Mucosa of descending colon (tissue), 3 donors: Measurements from ENCODE around the gene C1orf74. TPM values are rescaled to one million over a fixed set of nuclear protein-coding genes. Genes with fewer than 3 reads are reported as not detected.

Experiments used
- ATAC-seq: fragments of 200-7000 bp; cut with Tn5 transposase; one replicate; pipeline ENCODE4 v1.9.1; 2020; ENCODE audit warnings: mild to moderate bottlenecking, moderate library complexity
- DNase-seq, 3 donors: peaks; one replicate each; pipeline ENCODE4 v3.0.0-alpha.2; 2020
- H3K36me3 ChIP-seq: fragments of 200-600 bp; one replicate; pipeline ENCODE4 v1.8.0; 2021; ENCODE audit warnings: low read depth, mild to moderate bottlenecking
- H3K4me1 ChIP-seq: fragments of 200-600 bp; one replicate; pipeline ENCODE4 v1.8.0; 2021; ENCODE audit warnings: low read depth, mild to moderate bottlenecking
- H3K4me3 ChIP-seq: fragments of 200-600 bp; one replicate; pipeline ENCODE4 v1.8.0; 2021; ENCODE audit warnings: mild to moderate bottlenecking
- H3K9me3 ChIP-seq: fragments of 200-600 bp; one replicate; pipeline ENCODE4 v1.8.0; 2021; ENCODE audit warnings: mild to moderate bottlenecking
- intact Hi-C, 2 donors: fragments of 100-400 bp; cut with DNase I in 1 of 2; cut with micrococcal nuclease in 1 of 2; formaldehyde crosslinking; loops; one replicate each; pipeline versions ENCODE4 v1.11.0 to v1.11.1; 2022; cut with DNase I, micrococcal nuclease
- total RNA-seq, 3 donors: library from RNA; stranded (reverse); fragmentation: NEBNext Ultra II Directional in 2 of 3; extraction: Animal tissue kit (Norgen Biotek cat#: 25700) in 2 of 3; gene quantifications; one replicate each; pipeline versions ENCODE4 v1.2.1 to v1.2.4, GENCODE V29; 2021 to 2023
- TF ChIP-seq, protein P1 (sequence below): fragments of 200-600 bp; IDR thresholded peaks from one replicate; pipeline ENCODE4 v1.8.0; 2022; ENCODE audit warnings: antibody characterized with exemption, mild to moderate bottlenecking
- donor health status: DM: no; HTN: no; CAD: no; lungs with moderate emphysema.
- donor health status: DM: no; HTN: no; CAD: no.
- donor health status: DM: no; HTN: yes; CAD: no.

C1orf74 gene
- total RNA-seq, 3 donors from 2014 or later, result 1.9 to 3.4 (median 2.7) TPM

DNA sequence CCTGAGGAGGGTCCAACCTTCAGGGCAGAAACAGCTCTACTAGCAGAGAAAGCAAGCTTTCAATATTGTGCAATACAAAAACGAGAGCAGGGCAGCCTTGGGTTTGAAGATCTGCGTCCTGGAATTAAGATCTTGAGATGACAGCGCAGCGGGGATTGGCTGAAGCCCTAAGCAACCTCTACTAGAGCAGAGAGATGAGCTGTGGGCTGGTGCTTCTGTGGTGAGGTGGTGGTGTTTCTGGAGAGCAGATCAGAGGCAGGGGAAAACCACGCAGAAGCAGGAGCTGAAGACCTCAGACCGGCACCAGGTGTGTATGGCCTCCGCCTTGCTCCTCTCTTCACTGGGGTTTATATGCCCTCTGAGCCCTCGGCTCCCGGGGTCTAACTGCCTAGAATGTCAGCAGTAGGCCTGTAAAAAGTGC, 16.0 kb downstream of the C1orf74 start:
- no peak overlapping the region for H3K4me3 ChIP-seq
- ATAC-seq, result peak; percentile 81
- DNase-seq, result peak; percentile 55 to 77 (median 67)
- TF ChIP-seq, protein P1, sequence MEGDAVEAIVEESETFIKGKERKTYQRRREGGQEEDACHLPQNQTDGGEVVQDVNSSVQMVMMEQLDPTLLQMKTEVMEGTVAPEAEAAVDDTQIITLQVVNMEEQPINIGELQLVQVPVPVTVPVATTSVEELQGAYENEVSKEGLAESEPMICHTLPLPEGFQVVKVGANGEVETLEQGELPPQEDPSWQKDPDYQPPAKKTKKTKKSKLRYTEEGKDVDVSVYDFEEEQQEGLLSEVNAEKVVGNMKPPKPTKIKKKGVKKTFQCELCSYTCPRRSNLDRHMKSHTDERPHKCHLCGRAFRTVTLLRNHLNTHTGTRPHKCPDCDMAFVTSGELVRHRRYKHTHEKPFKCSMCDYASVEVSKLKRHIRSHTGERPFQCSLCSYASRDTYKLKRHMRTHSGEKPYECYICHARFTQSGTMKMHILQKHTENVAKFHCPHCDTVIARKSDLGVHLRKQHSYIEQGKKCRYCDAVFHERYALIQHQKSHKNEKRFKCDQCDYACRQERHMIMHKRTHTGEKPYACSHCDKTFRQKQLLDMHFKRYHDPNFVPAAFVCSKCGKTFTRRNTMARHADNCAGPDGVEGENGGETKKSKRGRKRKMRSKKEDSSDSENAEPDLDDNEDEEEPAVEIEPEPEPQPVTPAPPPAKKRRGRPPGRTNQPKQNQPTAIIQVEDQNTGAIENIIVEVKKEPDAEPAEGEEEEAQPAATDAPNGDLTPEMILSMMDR, result no peak
- intact Hi-C loops, result no loop called here
- no peaks in the 10 kb centered on the region for H3K36me3 ChIP-seq
- no peaks in the 10 kb centered on the region for H3K4me1 ChIP-seq
- no peaks in the 10 kb centered on the region for H3K9me3 ChIP-seq

DNA sequence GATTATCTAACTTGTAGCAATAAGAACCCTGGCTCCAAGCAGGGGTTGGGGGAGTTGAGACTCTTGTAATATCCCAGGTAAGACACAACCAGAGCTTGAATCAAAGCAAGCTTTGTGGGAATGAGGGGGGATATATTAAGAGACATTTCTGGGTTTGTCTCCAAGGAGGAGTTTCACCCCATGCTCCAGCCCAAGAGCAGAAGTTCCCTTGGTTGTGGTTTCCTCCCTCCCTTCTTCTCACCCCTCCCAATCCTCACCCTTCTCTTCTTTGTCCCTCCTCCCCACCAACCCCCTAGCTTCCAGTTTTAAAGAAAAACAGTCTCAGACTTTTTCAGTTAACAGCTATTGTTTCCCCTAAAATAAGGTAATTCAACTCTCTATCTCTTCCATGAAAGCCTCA, 16.7 kb downstream of the C1orf74 start:
- no peak for ATAC-seq
- no peaks in the 10 kb centered on the region for H3K9me3 ChIP-seq
- intact Hi-C loops, result no loop called here
- H3K36me3 ChIP-seq, result no peaks in the 10 kb centered on the region
- no peak overlapping the region for H3K4me3 ChIP-seq
- TF ChIP-seq, protein P1, result no peak
- H3K4me1 ChIP-seq, result no peaks in the 10 kb centered on the region
- no peak for DNase-seq

GRCh38 chr1:209767096-209767495, 17.3 kb downstream of the C1orf74 start:
- no peaks in the 10 kb centered on the region for H3K9me3 ChIP-seq
- DNase-seq, result no peak
- H3K4me1 ChIP-seq, result no peaks in the 10 kb centered on the region
- intact Hi-C loops, result no loop called here
- no peak overlapping the region for H3K4me3 ChIP-seq
- no peak for ATAC-seq
- H3K36me3 ChIP-seq, result no peaks in the 10 kb centered on the region
- TF ChIP-seq, protein P1, result no peak

- no peaks in the 10 kb centered on the region for H3K36me3 ChIP-seq
- no peaks in the 10 kb centered on the region for H3K4me1 ChIP-seq
- DNase-seq (no peak), ATAC-seq (no peak)
- TF ChIP-seq, protein P1, result no peak
- no peaks in the 10 kb centered on the region for H3K9me3 ChIP-seq
- intact Hi-C loops, result no loop called here
- H3K4me3 ChIP-seq, result no peak overlapping the region
Observed at GRCh38 chr1:209766051-209766450, 18.3 kb downstream of the C1orf74 start.

DNA sequence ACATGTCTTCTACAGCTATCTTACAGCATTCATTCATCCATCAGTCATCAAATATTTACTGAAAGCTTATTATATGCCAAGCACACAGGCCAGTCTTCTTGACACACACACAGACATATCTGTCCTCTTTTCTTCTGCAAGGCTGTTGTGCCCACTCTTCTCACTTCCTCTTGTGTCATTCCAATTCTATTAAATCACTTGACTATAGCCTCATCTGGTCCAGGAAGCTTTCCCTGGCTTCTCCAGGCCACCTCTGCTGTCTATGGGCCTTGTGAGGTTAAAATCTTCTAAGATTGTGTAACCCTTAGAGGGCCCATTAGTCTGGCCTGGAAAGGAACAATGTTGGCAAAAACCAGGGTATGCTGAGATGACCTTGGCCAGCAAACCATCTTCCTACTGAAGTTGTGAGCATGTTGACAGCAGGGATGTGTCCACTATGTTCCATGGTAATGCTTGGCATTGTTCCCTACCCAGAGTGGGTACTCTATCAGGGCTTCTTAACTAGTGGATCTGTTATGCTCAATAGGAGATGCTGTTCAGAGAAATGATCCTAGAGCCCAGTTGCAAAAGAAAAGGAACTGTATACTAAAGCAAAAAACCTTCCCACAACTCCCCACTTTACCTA, 23.2 kb downstream of the C1orf74 start:
- H3K36me3 ChIP-seq, result no peaks in the 10 kb centered on the region
- no peak overlapping the region for H3K4me3 ChIP-seq
- no peaks in the 10 kb centered on the region for H3K4me1 ChIP-seq
- intact Hi-C loops, result no loop called here
- no peak for ATAC-seq
- no peaks in the 10 kb centered on the region for H3K9me3 ChIP-seq
- TF ChIP-seq, protein P1, result no peak
- no peak for DNase-seq
